ENCODE data around the gene NUDC. TPM values are rescaled to one million over a fixed set of nuclear protein-coding genes. Genes with fewer than 3 reads are reported as not detected.

The NUDC gene
- total and polyA plus RNA-seq, 10 of the 15 experiments (the other 5 are each of a cell fraction or from before 2014, with no cell fraction given), result 5.5 to 227 (median 67.4) TPM

- TF ChIP-seq YY1 (IDR thresholded peaks at IDR 0.05; ENCODE audit: low read depth, low read length), result no peak
- TF ChIP-seq KAT2A (conservative IDR thresholded peaks at IDR 0.05; ENCODE audit: control insufficient read depth, low read depth, low read length), result no peak
- TF ChIP-seq BRCA1 (IDR thresholded peaks at IDR 0.05; ENCODE audit: low read depth, low read length), result no peak
- TF ChIP-seq SMARCA5 (IDR thresholded peaks at IDR 0.05), result 0 out of 2 replicates have a peak, but pooled peaks have one; percentile 26
- TF ChIP-seq SKIL (IDR thresholded peaks at IDR 0.05; ENCODE audit: low read depth, poor library complexity, severe bottlenecking), result no peak
- TF ChIP-seq CHD2 (IDR thresholded peaks at IDR 0.05; ENCODE audit: borderline replicate concordance, low read depth, low read length), result no peak
- TF ChIP-seq TCF12 (IDR thresholded peaks at IDR 0.05; ENCODE audit: low read depth, low read length), result no peak
- TF ChIP-seq RUNX3 (IDR thresholded peaks at IDR 0.05; ENCODE audit: low read length), result no peak
- TF ChIP-seq NKRF (conservative IDR thresholded peaks at IDR 0.05), result no peak
- no peak for TF ChIP-seq REST (IDR thresholded peaks at IDR 0.05; ENCODE audit: low read depth, low read length)
- no peak for TF ChIP-seq SRF (IDR thresholded peaks at IDR 0.05; ENCODE audit: low read depth in 2 of 2, low read length in 2 of 2)
- TF ChIP-seq CEBPB (IDR thresholded peaks at IDR 0.05; ENCODE audit: borderline replicate concordance in 1 of 2, low read depth in 2 of 2, low read length in 2 of 2), result 0 out of 4 replicates have a peak, but pooled peaks of 1 of the 2 experiments have one; percentile 40
- TF ChIP-seq IKZF2 (IDR thresholded peaks at IDR 0.05), result no peak
- TF ChIP-seq IRF4 (IDR thresholded peaks at IDR 0.05; ENCODE audit: low read depth, low read length), result peak; percentile 74; the same call in 1 of the 2 replicates
- TF ChIP-seq EZH2 (IDR thresholded peaks at IDR 0.05; ENCODE audit: borderline replicate concordance, control insufficient read depth, low read depth, low read length), result no peak
- TF ChIP-seq KLF5 (IDR thresholded peaks at IDR 0.05; ENCODE audit: partially characterized antibody), result no peak
- no peak for TF ChIP-seq POLR2A (IDR thresholded peaks at IDR 0.05; ENCODE audit: low read depth, low read length)
- TF ChIP-seq NFYB (IDR thresholded peaks at IDR 0.05; ENCODE audit: insufficient read depth, low read depth, low read length), result no peak
- TF ChIP-seq BCLAF1 (IDR thresholded peaks at IDR 0.05), result no peak
- TF ChIP-seq STAT1 (conservative IDR thresholded peaks at IDR 0.05), result no peak
- no peak for TF ChIP-seq RAD21 (IDR thresholded peaks at IDR 0.05; ENCODE audit: insufficient read depth, low read depth, low read length)
- TF ChIP-seq CBFB (IDR thresholded peaks at IDR 0.05; ENCODE audit: low read depth), result no peak
These were observed 11.0 kb downstream of the NUDC start (continued) for GRCh38 chr1:26932531-26932930.

All from GM12878 (cell line).